ENCODE measurements around the gene CCDC91.
"Not testable (repeated sequence)": the region's sequence is repeated elsewhere in the genome, so short reads cannot be mapped to it uniquely, and the experiment has no call there.

CCDC91 gene

GRCh38 chr12:28303192-28303591 lies 112.9 kb downstream of the CCDC91 start:
- H3K4me3 ChIP-seq (ENCODE audit: low read depth in 1 of 2, low read length in 2 of 2), result no peak overlapping the region
- no peaks in the 10 kb centered on the region for H3K27me3 ChIP-seq (ENCODE audit: control insufficient read depth in 1 of 2, insufficient read depth in 2 of 2, low read length in 2 of 2)
- H3K27ac ChIP-seq (ENCODE audit: low read depth, low read length), result no peak overlapping the region
- no peaks in the 10 kb centered on the region for H3K36me3 ChIP-seq (ENCODE audit: insufficient read depth, low read length)
- H3K4me1 ChIP-seq (ENCODE audit: insufficient read depth, low read length), result no peaks in the 10 kb centered on the region
- H3K9me3 ChIP-seq (ENCODE audit: low read length), result no peaks in the 10 kb centered on the region
- no peak overlapping the region for H3K9ac ChIP-seq (ENCODE audit: low read length)

- no peaks in the 10 kb centered on the region for H3K9me3 ChIP-seq (ENCODE audit: low read length)
- no peaks in the 10 kb centered on the region for H3K27me3 ChIP-seq (ENCODE audit: control insufficient read depth in 1 of 2, insufficient read depth in 2 of 2, low read length in 2 of 2)
- H3K27ac ChIP-seq (ENCODE audit: low read depth, low read length), result no peak overlapping the region
- H3K4me3 ChIP-seq (ENCODE audit: low read depth in 1 of 2, low read length in 2 of 2), result no peak overlapping the region
- no peak overlapping the region for H3K9ac ChIP-seq (ENCODE audit: low read length)
- no peaks in the 10 kb centered on the region for H3K4me1 ChIP-seq (ENCODE audit: insufficient read depth, low read length)
- no peaks in the 10 kb centered on the region for H3K36me3 ChIP-seq (ENCODE audit: insufficient read depth, low read length)
Observed at GRCh38 chr12:28306535-28306934, 116.3 kb downstream of the CCDC91 start.

GRCh38 chr12:28308891-28309290 lies 118.6 kb downstream of the CCDC91 start:
- Histone ChIP-seq H3K9ac (ENCODE audit: low read length) (no peak overlapping the region), H3K9me3 (ENCODE audit: low read length) (no peaks in the 10 kb centered on the region), H3K27me3 (ENCODE audit: control insufficient read depth in 1 of 2, insufficient read depth in 2 of 2, low read length in 2 of 2) (no peaks in the 10 kb centered on the region), H3K4me3 (ENCODE audit: low read depth in 1 of 2, low read length in 2 of 2) (no peak overlapping the region), H3K27ac (ENCODE audit: low read depth, low read length) (no peak overlapping the region), H3K4me1 (ENCODE audit: insufficient read depth, low read length) (peaks cover 3% of the 10 kb centered on the region), H3K36me3 (ENCODE audit: insufficient read depth, low read length) (no peaks in the 10 kb centered on the region)

GRCh38 chr12:28313631-28314030 lies 123.4 kb downstream of the CCDC91 start:
- H3K27ac ChIP-seq (ENCODE audit: low read depth, low read length), result no peak overlapping the region

GRCh38 chr12:28316049-28316448 lies 125.8 kb downstream of the CCDC91 start:
- Histone ChIP-seq H3K4me1 (ENCODE audit: insufficient read depth, low read length) (peaks cover 3% of the 10 kb centered on the region), H3K9ac (ENCODE audit: low read length) (no peak overlapping the region), H3K36me3 (ENCODE audit: insufficient read depth, low read length) (peaks cover 4% of the 10 kb centered on the region), H3K9me3 (ENCODE audit: low read length) (peaks cover 6% of the 10 kb centered on the region), H3K4me3 (ENCODE audit: low read depth in 1 of 2, low read length in 2 of 2) (no peak overlapping the region), H3K27ac (ENCODE audit: low read depth, low read length) (no peak overlapping the region), H3K27me3 (ENCODE audit: control insufficient read depth in 1 of 2, insufficient read depth in 2 of 2, low read length in 2 of 2) (no peaks in the 10 kb centered on the region)

More at GRCh38 chr12:28313631-28314030, 123.4 kb downstream of the CCDC91 start:
- Histone ChIP-seq H3K4me1 (ENCODE audit: insufficient read depth, low read length) (peaks cover 3% of the 10 kb centered on the region), H3K4me3 (ENCODE audit: low read depth in 1 of 2, low read length in 2 of 2) (no peak overlapping the region), H3K36me3 (ENCODE audit: insufficient read depth, low read length) (peaks cover 4% of the 10 kb centered on the region), H3K9me3 (ENCODE audit: low read length) (peaks cover 6% of the 10 kb centered on the region), H3K27me3 (ENCODE audit: control insufficient read depth in 1 of 2, insufficient read depth in 2 of 2, low read length in 2 of 2) (no peaks in the 10 kb centered on the region), H3K9ac (ENCODE audit: low read length) (no peak overlapping the region)

- peaks cover 4% of the 10 kb centered on the region for H3K36me3 ChIP-seq (ENCODE audit: insufficient read depth, low read length)
- H3K4me1 ChIP-seq (ENCODE audit: insufficient read depth, low read length), result peaks cover 3% of the 10 kb centered on the region
- H3K4me3 ChIP-seq (ENCODE audit: low read depth in 1 of 2, low read length in 2 of 2), result no peak overlapping the region
- H3K9me3 ChIP-seq (ENCODE audit: low read length), result peaks cover 6% of the 10 kb centered on the region
- no peak overlapping the region for H3K9ac ChIP-seq (ENCODE audit: low read length)
- no peaks in the 10 kb centered on the region for H3K27me3 ChIP-seq (ENCODE audit: control insufficient read depth in 1 of 2, insufficient read depth in 2 of 2, low read length in 2 of 2)
- no peak overlapping the region for H3K27ac ChIP-seq (ENCODE audit: low read depth, low read length)
Observed at GRCh38 chr12:28318273-28318672, 128.0 kb downstream of the CCDC91 start.

GRCh38 chr12:28320353-28320752 lies 130.1 kb downstream of the CCDC91 start:
- H3K27ac ChIP-seq (ENCODE audit: low read depth, low read length), result no peak overlapping the region
- no peak overlapping the region for H3K4me3 ChIP-seq (ENCODE audit: low read depth in 1 of 2, low read length in 2 of 2)
- peaks cover 3% of the 10 kb centered on the region for H3K9me3 ChIP-seq (ENCODE audit: low read length)
- no peak overlapping the region for H3K9ac ChIP-seq (ENCODE audit: low read length)
- H3K4me1 ChIP-seq (ENCODE audit: insufficient read depth, low read length), result no peaks in the 10 kb centered on the region
- H3K36me3 ChIP-seq (ENCODE audit: insufficient read depth, low read length), result peaks cover 2% of the 10 kb centered on the region
- no peaks in the 10 kb centered on the region for H3K27me3 ChIP-seq (ENCODE audit: control insufficient read depth in 1 of 2, insufficient read depth in 2 of 2, low read length in 2 of 2)

- H3K27me3 ChIP-seq (ENCODE audit: control insufficient read depth in 1 of 2, insufficient read depth in 2 of 2, low read length in 2 of 2), result no peaks in the 10 kb centered on the region
- no peaks in the 10 kb centered on the region for H3K36me3 ChIP-seq (ENCODE audit: insufficient read depth, low read length)
- H3K4me1 ChIP-seq (ENCODE audit: insufficient read depth, low read length), result no peaks in the 10 kb centered on the region
- H3K27ac ChIP-seq (ENCODE audit: low read depth, low read length), result no peak overlapping the region
- H3K4me3 ChIP-seq (ENCODE audit: low read depth in 1 of 2, low read length in 2 of 2), result no peak overlapping the region
- no peak overlapping the region for H3K9ac ChIP-seq (ENCODE audit: low read length)
- H3K9me3 ChIP-seq (ENCODE audit: low read length), result no peaks in the 10 kb centered on the region
Observed at GRCh38 chr12:28327722-28328121, 137.5 kb downstream of the CCDC91 start.

- H3K4me3 ChIP-seq (ENCODE audit: low read depth in 1 of 2, low read length in 2 of 2), result no peak overlapping the region
- no peaks in the 10 kb centered on the region for H3K4me1 ChIP-seq (ENCODE audit: insufficient read depth, low read length)
- H3K27me3 ChIP-seq (ENCODE audit: control insufficient read depth in 1 of 2, insufficient read depth in 2 of 2, low read length in 2 of 2), result no peaks in the 10 kb centered on the region
- no peaks in the 10 kb centered on the region for H3K36me3 ChIP-seq (ENCODE audit: insufficient read depth, low read length)
- no peak overlapping the region for H3K9ac ChIP-seq (ENCODE audit: low read length)
- H3K9me3 ChIP-seq (ENCODE audit: low read length), result no peaks in the 10 kb centered on the region
- H3K27ac ChIP-seq (ENCODE audit: low read depth, low read length), result no peak overlapping the region
Observed at GRCh38 chr12:28328967-28329366, 138.7 kb downstream of the CCDC91 start.

- not testable (repeated sequence) for H3K4me3 ChIP-seq (ENCODE audit: low read depth in 1 of 2, low read length in 2 of 2); H3K27ac ChIP-seq (ENCODE audit: low read depth, low read length); H3K27me3 ChIP-seq (ENCODE audit: control insufficient read depth in 1 of 2, insufficient read depth in 2 of 2, low read length in 2 of 2); H3K36me3 ChIP-seq (ENCODE audit: insufficient read depth, low read length); H3K9me3 ChIP-seq (ENCODE audit: low read length); H3K4me1 ChIP-seq (ENCODE audit: insufficient read depth, low read length); H3K9ac ChIP-seq (ENCODE audit: low read length)
Observed at GRCh38 chr12:28329727-28330126, 139.5 kb downstream of the CCDC91 start.

GRCh38 chr12:28330232-28330631 lies 140.0 kb downstream of the CCDC91 start:
- not testable (repeated sequence) for H3K9ac ChIP-seq (ENCODE audit: low read length); H3K27ac ChIP-seq (ENCODE audit: low read depth, low read length); H3K9me3 ChIP-seq (ENCODE audit: low read length); H3K4me1 ChIP-seq (ENCODE audit: insufficient read depth, low read length); H3K4me3 ChIP-seq (ENCODE audit: low read depth in 1 of 2, low read length in 2 of 2); H3K27me3 ChIP-seq (ENCODE audit: control insufficient read depth in 1 of 2, insufficient read depth in 2 of 2, low read length in 2 of 2); H3K36me3 ChIP-seq (ENCODE audit: insufficient read depth, low read length)

GRCh38 chr12:28331130-28331529 lies 140.9 kb downstream of the CCDC91 start:
- Histone ChIP-seq H3K27me3 (ENCODE audit: control insufficient read depth in 1 of 2, insufficient read depth in 2 of 2, low read length in 2 of 2) (no peaks in the 10 kb centered on the region), H3K9ac (ENCODE audit: low read length) (no peak overlapping the region), H3K9me3 (ENCODE audit: low read length) (no peaks in the 10 kb centered on the region), H3K4me3 (ENCODE audit: low read depth in 1 of 2, low read length in 2 of 2) (no peak overlapping the region), H3K4me1 (ENCODE audit: insufficient read depth, low read length) (no peaks in the 10 kb centered on the region), H3K27ac (ENCODE audit: low read depth, low read length) (no peak overlapping the region), H3K36me3 (ENCODE audit: insufficient read depth, low read length) (no peaks in the 10 kb centered on the region)

All from muscle layer of colon (tissue), 2 donors.